Retinal pigment epithelial cell (primary cell): ENCODE results near the gene GLCCI1.

Experiments
- DNase-seq: peaks from one replicate; pipeline ENCODE4 v3.0.0-alpha.2; 2010; ENCODE audit warnings: low read depth
- H3K4me3 ChIP-seq: 2 replicates; pipeline ENCODE4 v1.5.1; 2011; ENCODE audit warnings: mild to moderate bottlenecking, low read length, control low read depth, moderate library complexity
- CTCF ChIP-seq: conservative IDR thresholded peaks from 2 replicates; pipeline ENCODE4 v1.5.1; 2011; ENCODE audit warnings: low read depth, low read length, control low read depth, inconsistent platforms

The GLCCI1 gene

GRCh38 chr7:8017423-8017822, 48.8 kb downstream of the GLCCI1 start:
- no peak overlapping the region for H3K4me3 ChIP-seq
- DNase-seq = no peak
- no peak for TF ChIP-seq CTCF

DNA sequence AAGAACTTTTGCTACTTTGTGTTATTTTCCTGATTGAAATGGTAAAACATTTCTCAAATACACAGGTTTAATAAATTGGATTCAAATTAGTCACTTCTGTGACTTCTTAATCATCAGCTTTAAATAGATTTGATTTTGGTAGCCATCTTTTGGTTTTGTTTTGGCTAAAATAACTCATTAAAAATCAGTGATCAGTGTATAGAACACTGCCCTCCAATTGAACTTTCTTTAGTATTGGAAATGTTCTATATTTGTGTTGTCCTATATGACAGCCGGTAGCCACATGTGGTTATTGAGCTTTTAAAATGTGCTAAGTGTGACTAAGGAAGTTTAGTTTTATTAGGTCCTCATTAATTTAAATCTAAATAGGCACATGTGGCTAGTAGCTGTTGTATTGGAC, 50.4 kb downstream of the GLCCI1 start:
- TF ChIP-seq CTCF = no peak
- H3K4me3 ChIP-seq = no peak overlapping the region
- no peak for DNase-seq

DNA sequence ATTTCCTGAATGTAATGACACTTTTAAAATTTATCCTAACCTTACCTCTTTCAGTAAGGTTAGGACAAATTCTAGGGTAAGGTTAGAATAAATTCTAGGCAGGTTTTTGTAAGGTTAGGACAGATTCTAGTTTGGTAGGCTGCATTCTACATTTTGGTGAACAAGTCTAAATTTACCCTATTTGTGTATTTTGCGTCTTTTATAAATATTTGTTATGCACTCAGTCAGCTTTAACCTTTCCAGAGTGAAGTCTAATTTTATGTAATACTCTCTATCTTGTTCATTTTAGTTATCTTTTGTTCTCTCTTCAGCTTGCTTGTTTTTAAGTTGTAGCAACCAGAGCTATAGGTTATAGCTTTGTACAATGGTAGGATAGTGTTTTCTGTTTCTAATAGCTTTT, 54.0 kb downstream of the GLCCI1 start:
- no peak overlapping the region for H3K4me3 ChIP-seq
- no peak for TF ChIP-seq CTCF
- DNase-seq = no peak

DNA sequence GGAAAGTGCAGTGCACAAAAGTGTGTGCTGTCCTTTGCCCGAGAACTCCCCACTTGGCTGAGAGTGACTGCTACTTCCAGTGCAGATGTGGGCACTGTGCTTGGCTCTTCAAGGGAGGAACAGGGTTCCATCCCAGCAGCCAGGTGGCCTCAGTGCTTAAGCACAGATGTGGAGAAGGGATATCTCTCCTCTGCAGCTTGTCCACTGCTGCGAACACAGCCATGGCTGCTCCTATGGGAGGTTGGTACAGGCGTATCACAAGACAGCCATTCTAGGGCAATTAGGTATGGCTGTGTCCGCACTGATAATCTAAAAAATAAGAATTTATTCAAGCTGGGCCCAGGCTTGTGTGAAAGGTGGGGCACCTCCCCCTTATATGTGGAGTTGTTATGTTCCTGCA, 66.6 kb downstream of the GLCCI1 start:
- no peak for DNase-seq
- TF ChIP-seq CTCF = no peak
- H3K4me3 ChIP-seq = no peak overlapping the region

DNA sequence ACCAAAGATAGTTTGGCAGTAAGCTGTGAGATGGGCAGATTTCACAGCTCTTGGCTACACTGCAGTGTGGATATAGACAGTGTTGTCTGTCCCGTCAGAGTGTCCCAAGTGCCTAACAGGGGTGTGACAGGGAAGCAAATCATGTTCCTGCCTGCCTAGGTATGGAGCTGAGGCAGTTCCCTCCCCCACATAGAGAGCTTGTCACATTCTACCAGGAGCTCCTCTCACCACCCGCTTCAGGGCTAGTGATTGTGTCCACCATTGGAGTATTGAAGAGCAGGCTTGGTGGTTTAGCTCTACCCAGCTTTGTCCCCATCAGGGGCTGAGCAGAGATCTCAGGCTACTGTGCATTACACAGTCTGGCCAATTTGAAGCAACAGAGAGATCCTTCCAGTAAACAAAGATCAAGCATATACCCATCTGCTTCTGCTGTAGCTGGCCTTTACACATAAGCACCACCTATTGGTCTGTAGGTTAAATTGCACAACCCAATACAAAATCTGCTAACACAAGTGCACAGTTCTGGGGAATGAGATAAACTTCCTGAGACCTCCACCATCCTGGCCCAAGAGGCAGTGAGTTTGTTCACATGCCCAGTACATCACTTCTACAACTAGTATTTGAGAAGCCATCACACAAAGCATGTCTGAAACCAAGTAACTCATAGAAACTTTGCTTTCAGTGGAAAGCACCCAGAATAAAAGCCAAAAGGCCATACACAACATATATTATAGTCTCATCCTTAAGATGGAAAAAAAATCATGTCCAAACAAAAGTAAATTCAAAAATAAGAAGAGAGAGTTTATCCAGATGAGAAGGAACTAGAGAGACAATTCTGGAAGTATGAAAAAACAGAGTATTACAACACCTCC, 67.3 kb downstream of the GLCCI1 start:
- no peak overlapping the region for H3K4me3 ChIP-seq
- peak; percentile 72 for TF ChIP-seq CTCF
- DNase-seq = peak; percentile 12

GRCh38 chr7:8037151-8037550, 68.6 kb downstream of the GLCCI1 start:
- DNase-seq = no peak
- no peak for TF ChIP-seq CTCF
- H3K4me3 ChIP-seq = no peak overlapping the region

- DNase-seq = no peak
- no peak for TF ChIP-seq CTCF
- no peak overlapping the region for H3K4me3 ChIP-seq
These were observed 72.3 kb downstream of the GLCCI1 start for GRCh38 chr7:8040768-8041369.
